ENCODE measurements around the gene UBR4. TPM values are rescaled to one million over a fixed set of nuclear protein-coding genes. Genes with fewer than 3 reads are reported as not detected.
"Not testable (repeated sequence)": the region's sequence is repeated elsewhere in the genome, so short reads cannot be mapped to it uniquely, and the experiment has no call there.

Gene UBR4
- total RNA-seq, 2 experiments from 2014 or later = 116 to 125 TPM

GRCh38 chr1:19186001-19186400 lies 24.1 kb downstream of the UBR4 start:
- ATAC-seq (ENCODE audit: poor library complexity) = no peak
- POLR2A ChIA-PET = no interaction called here
- Histone ChIP-seq H3K36me3 (ENCODE audit: insufficient read depth, low read length) (peaks cover 84% of the 10 kb centered on the region), H3K9me3 (ENCODE audit: control insufficient read depth in 1 of 2, insufficient read depth in 1 of 2, low read length in 2 of 2) (no peaks in the 10 kb centered on the region), H3K4me3 (ENCODE audit: low read length) (no peak overlapping the region), H3K27me3 (ENCODE audit: control insufficient read depth in 1 of 2, insufficient read depth in 2 of 2, low read length in 2 of 2) (no peaks in the 10 kb centered on the region), H3K27ac (ENCODE audit: low read depth in 1 of 2, low read length in 2 of 2) (no peak overlapping the region), H3K4me1 (ENCODE audit: insufficient read depth, low read length) (peaks cover 2% of the 10 kb centered on the region)
- peaks cover 11% of the 10 kb centered on the region for H3K4me1 Mint-ChIP-seq (ENCODE audit: low read depth)
- peaks cover 98% of the 10 kb centered on the region for H3K36me3 Mint-ChIP-seq (ENCODE audit: low read depth)
- H3K4me3 Mint-ChIP-seq = no peak overlapping the region
- intact Hi-C loops (cut with DNase I, micrococcal nuclease) = loop anchor here in 1 of 2 experiments (10.0 kb wide), 1 partner anchor 469 kb away; no protein-coding TSS in a partner anchor
- no peak overlapping the region for H3K27ac Mint-ChIP-seq
- no peak for TF ChIP-seq CTCF (IDR thresholded peaks at IDR 0.05)
- H3K9me3 Mint-ChIP-seq = no peaks in the 10 kb centered on the region
- no peak for DNase-seq
- CTCF ChIA-PET = no interaction called here
- no peaks in the 10 kb centered on the region for H3K27me3 Mint-ChIP-seq

GRCh38 chr1:19182223-19182622 lies 27.8 kb downstream of the UBR4 start:
- POLR2A ChIA-PET = no interaction called here

GRCh38 chr1:19180265-19180657 lies 29.8 kb downstream of the UBR4 start:
- not testable (repeated sequence) for ATAC-seq (ENCODE audit: poor library complexity); H3K9me3 Mint-ChIP-seq; H3K9me3 ChIP-seq (ENCODE audit: control insufficient read depth in 1 of 2, insufficient read depth in 1 of 2, low read length in 2 of 2); H3K4me3 ChIP-seq (ENCODE audit: low read length); H3K27me3 ChIP-seq (ENCODE audit: control insufficient read depth in 1 of 2, insufficient read depth in 2 of 2, low read length in 2 of 2); H3K27me3 Mint-ChIP-seq; H3K4me3 Mint-ChIP-seq
- ChIA-PET CTCF (interaction anchor here (0.7 to 1.4 kb wide), 3 partner anchors 26 to 60 kb away, joined by 3 to 10 read pairs (median 4); no protein-coding TSS in a partner anchor), POLR2A (interaction anchor here (0.9 to 1.7 kb wide), 5 partner anchors 20 to 67 kb away, joined by 3 to 7 read pairs (median 6); partner anchors contain the start of gene UBR4)
- intact Hi-C loops (cut with DNase I, micrococcal nuclease) = loop anchor here in 1 of 2 experiments (10.0 kb wide), 1 partner anchor 475 kb away; no protein-coding TSS in a partner anchor
- Mint-ChIP-seq H3K36me3 (ENCODE audit: low read depth) (peaks cover 98% of the 10 kb centered on the region), H3K4me1 (ENCODE audit: low read depth) (peaks cover 36% of the 10 kb centered on the region), H3K27ac (peak overlapping the region; percentile 61)
- Histone ChIP-seq H3K4me1 (ENCODE audit: insufficient read depth, low read length) (peaks cover 15% of the 10 kb centered on the region), H3K36me3 (ENCODE audit: insufficient read depth, low read length) (peaks cover 74% of the 10 kb centered on the region), H3K27ac (ENCODE audit: low read depth in 1 of 2, low read length in 2 of 2) (peak overlapping the region; percentile 7 to 35)
- DNase-seq = peak in 2 of 14 experiments; percentile 3 to 21

More at GRCh38 chr1:19182223-19182622, 27.8 kb downstream of the UBR4 start:
- Mint-ChIP-seq H3K27me3 (no peaks in the 10 kb centered on the region), H3K4me3 (no peak overlapping the region), H3K36me3 (ENCODE audit: low read depth) (peaks cover 99% of the 10 kb centered on the region), H3K27ac (no peak overlapping the region), H3K4me1 (ENCODE audit: low read depth) (peaks cover 36% of the 10 kb centered on the region), H3K9me3 (no peaks in the 10 kb centered on the region)
- Histone ChIP-seq H3K27me3 (ENCODE audit: control insufficient read depth in 1 of 2, insufficient read depth in 2 of 2, low read length in 2 of 2) (no peaks in the 10 kb centered on the region), H3K27ac (ENCODE audit: low read depth in 1 of 2, low read length in 2 of 2) (no peak overlapping the region), H3K9me3 (ENCODE audit: control insufficient read depth in 1 of 2, insufficient read depth in 1 of 2, low read length in 2 of 2) (no peaks in the 10 kb centered on the region), H3K4me1 (ENCODE audit: insufficient read depth, low read length) (peaks cover 15% of the 10 kb centered on the region), H3K4me3 (ENCODE audit: low read length) (no peak overlapping the region), H3K36me3 (ENCODE audit: insufficient read depth, low read length) (peaks cover 71% of the 10 kb centered on the region)
- CTCF ChIA-PET = interaction anchor here (1.1 kb wide), 1 partner anchor 13 kb away, joined by 3 read pairs; no protein-coding TSS in a partner anchor
- no peak for DNase-seq
- TF ChIP-seq CTCF (IDR thresholded peaks at IDR 0.05) = no peak
- intact Hi-C loops (cut with DNase I, micrococcal nuclease) = loop anchor here in 1 of 2 experiments (10.0 kb wide), 1 partner anchor 473 kb away; no protein-coding TSS in a partner anchor
- no peak for ATAC-seq (ENCODE audit: poor library complexity)

Data from CD4-positive, alpha-beta T cell (primary cell).